K562 (cell line): Measurements from ENCODE around the gene COX15. TPM values are rescaled to one million over a fixed set of nuclear protein-coding genes. Genes with fewer than 3 reads are reported as not detected.

ENCODE experiments used
- ATAC-seq: fragments of 200-7000 bp; cut with Tn5 transposase; 3 replicates; pipeline ENCODE4 v1.9.1; 2020; ENCODE audit warnings: moderate library complexity
- BruUV-seq: library from RNA; stranded (reverse); fragments of 400-500 nt; replicated peaks from 2 replicates; lab custom pipeline; 2021; lab: Mats Ljungman, UMichigan
- CTCF ChIA-PET: fragments of 300-600 bp; formaldehyde crosslinking; extraction: SDS; loops from one replicate; lab custom pipeline; 2021; ENCODE audit warnings: low intra/inter-chr PET ratio; lab: Yijun Ruan, JAX
- POLR2A ChIA-PET: fragments of 300-600, 350-650 bp; sonication (Branson Sonifier 250); formaldehyde crosslinking; extraction: SDS; loops from one replicate; lab custom pipeline; 2021; ENCODE audit warnings: antibody characterized with exemption, inconsistent platforms; lab: Yijun Ruan, JAX
- DNase-seq, 4 experiments: peaks; one replicate each; pipeline versions ENCODE4 v3.0.0 to v3.0.0-alpha.2; 2011 to 2018; ENCODE audit warnings: low spot score in 3 of 4, mixed read lengths in 3 of 4; ENCODE audit errors: extremely low read depth in 1 of 4
- FAIRE-seq: peaks from 2 replicates; lab custom pipeline; 2011; peaks lifted over from hg19 to GRCh38; lab: Jason Lieb, UNC
- H2AFZ ChIP-seq: 2 replicates; pipeline ENCODE4 v1.6.0; 2011; ENCODE audit warnings: low read depth, low read length, control low read depth, inconsistent platforms
- H3K27ac ChIP-seq: fragments of 200-600 bp; 3 replicates; pipeline ENCODE4 v1.8.0; 2011; ENCODE audit warnings: low read depth, mild to moderate bottlenecking, control low read depth, inconsistent platforms, low read length, moderate library complexity, mixed read lengths; ENCODE audit errors: extremely low read depth
- H3K27me3 ChIP-seq, 2 experiments: fragments of 300-600 bp in 1 of 2; 2 replicates in 1 of 2; 3 replicates in 1 of 2; pipeline versions ENCODE4 v1.6.0 to v1.8.0; 2011; ENCODE audit warnings: inconsistent platforms in 2 of 2, low read length in 2 of 2, mild to moderate bottlenecking in 1 of 2, mixed read lengths in 1 of 2, moderate library complexity in 1 of 2; ENCODE audit not compliant: control insufficient read depth in 2 of 2, insufficient read depth in 2 of 2
- H3K36me3 ChIP-seq: fragments of 300-600 bp; 3 replicates; pipeline ENCODE4 v1.8.0; 2011; ENCODE audit warnings: mild to moderate bottlenecking, low read length, inconsistent platforms; ENCODE audit not compliant: control insufficient read depth, insufficient read depth
- H3K4me1 ChIP-seq, 2 experiments: fragments of 200-600 bp in 1 of 2; replicated peaks in 1 of 2; 2 replicates in 1 of 2; 3 replicates in 1 of 2; pipeline versions ENCODE4 v1.5.1 to v1.8.0; 2011; ENCODE audit warnings: inconsistent platforms in 2 of 2, low read length in 2 of 2, mild to moderate bottlenecking in 1 of 2, mixed read lengths in 1 of 2, moderate library complexity in 1 of 2; ENCODE audit not compliant: control insufficient read depth in 2 of 2, insufficient read depth in 2 of 2
- H3K4me2 ChIP-seq: 2 replicates; pipeline ENCODE4 v1.6.1; 2011; ENCODE audit warnings: low read length, control low read depth, inconsistent platforms, mixed read lengths; ENCODE audit not compliant: insufficient read depth
- H3K4me3 ChIP-seq: fragments of 200-600 bp; sonication (generic), shearing (Covaris generic); 2 replicates; pipeline ENCODE4 v1.5.1; 2016; ENCODE audit warnings: control low read depth, inconsistent platforms
- H3K79me2 ChIP-seq: fragments of 200-600 bp; 3 replicates; pipeline ENCODE4 v1.8.0; 2011; ENCODE audit warnings: low read length, inconsistent platforms; ENCODE audit not compliant: control insufficient read depth, insufficient read depth
- H3K9ac ChIP-seq, 2 experiments: 2 replicates each; pipeline versions ENCODE4 v1.6.0 to v1.6.1; 2011; ENCODE audit warnings: low read depth in 2 of 2, low read length in 2 of 2, control low read depth in 1 of 2, inconsistent platforms in 1 of 2, mild to moderate bottlenecking in 1 of 2, mixed read lengths in 1 of 2; ENCODE audit not compliant: insufficient read depth in 1 of 2
- H3K9me1 ChIP-seq: one replicate; pipeline ENCODE4 v1.6.0; 2011; ENCODE audit warnings: inconsistent platforms, mild to moderate bottlenecking, low read length, moderate library complexity; ENCODE audit not compliant: control insufficient read depth, insufficient read depth
- H3K9me3 ChIP-seq: replicated peaks from 2 replicates; pipeline ENCODE4 v1.5.1; 2011; ENCODE audit warnings: low read depth, low read length, inconsistent platforms; ENCODE audit not compliant: control insufficient read depth, insufficient read depth
- H4K20me1 ChIP-seq: replicated peaks from 2 replicates; pipeline ENCODE4 v1.6.1; 2011; ENCODE audit warnings: low read length, inconsistent platforms, mixed read lengths; ENCODE audit not compliant: control insufficient read depth, insufficient read depth
- GABPB2 ChIP-seq: fragments of 250-450 bp; sonication (Bioruptor Pico); conservative IDR thresholded peaks from 2 replicates; pipeline ENCODE4 v1.5.1; 2021; ENCODE audit warnings: mild to moderate bottlenecking
- HMG20A ChIP-seq: fragments of 450-650 bp; formaldehyde crosslinking; conservative IDR thresholded peaks from 2 replicates; pipeline ENCODE4 v1.4.0; 2020; ENCODE audit warnings: mild to moderate bottlenecking, mixed read lengths
- LARP7 ChIP-seq: fragments of 450-650 bp; IDR thresholded peaks from 2 replicates; pipeline ENCODE4 v1.6.1; 2016
- MBD2 ChIP-seq: sonication (generic); IDR thresholded peaks from 2 replicates; pipeline ENCODE4 v1.6.1; 2016; ENCODE audit warnings: low read depth, borderline replicate concordance
- RBM34 ChIP-seq: fragments of 200-400 bp; formaldehyde crosslinking; IDR thresholded peaks from 2 replicates; pipeline ENCODE4 v1.6.1; 2018; ENCODE audit warnings: low read length, borderline replicate concordance; ENCODE audit not compliant: insufficient read depth
- SMAD1 ChIP-seq: fragments of 150-350 bp; IDR thresholded peaks from 2 replicates; pipeline ENCODE4 v1.6.1; 2014; ENCODE audit warnings: low read length, low read depth; ENCODE audit not compliant: partially characterized antibody
- SMAD2 ChIP-seq: fragments of 150-350 bp; IDR thresholded peaks from 2 replicates; pipeline ENCODE4 v1.6.1; 2014; ENCODE audit warnings: low read depth, mild to moderate bottlenecking, low read length
- SMAD3 ChIP-seq: fragments of 450-650 bp; formaldehyde crosslinking; conservative IDR thresholded peaks from 2 replicates; pipeline ENCODE4 v1.4.0; 2020; ENCODE audit warnings: mild to moderate bottlenecking
- SMARCA4 ChIP-seq: fragments of 450-650 bp; IDR thresholded peaks from 2 replicates; pipeline ENCODE4 v1.6.1; 2016
- TAF15 ChIP-seq: fragments of 200-400 bp; formaldehyde crosslinking; IDR thresholded peaks from 2 replicates; pipeline ENCODE4 v1.6.1; 2017; ENCODE audit warnings: mild to moderate bottlenecking, low read depth, low read length, moderate library complexity
- TBL1XR1 ChIP-seq, 2 experiments: IDR thresholded peaks; 2 replicates each; pipeline ENCODE4 v1.6.1; 2012; ENCODE audit warnings: improper control_type of control experiment in 2 of 2, low read length in 2 of 2, mild to moderate bottlenecking in 1 of 2
- ZEB2 ChIP-seq: fragments of 450-650 bp; IDR thresholded peaks from 2 replicates; pipeline ENCODE4 v1.6.1; 2016
- ZNF263 ChIP-seq: sonication (generic); formaldehyde crosslinking; IDR thresholded peaks from 2 replicates; pipeline ENCODE4 v1.8.0; 2022; ENCODE audit warnings: mild to moderate bottlenecking, missing genetic modification reagents, borderline replicate concordance
- ZNF445 ChIP-seq: fragments of 250-450 bp; sonication (Bioruptor Pico); IDR thresholded peaks from 2 replicates; pipeline ENCODE4 v1.4.0; 2020; ENCODE audit warnings: low read depth, mild to moderate bottlenecking, moderate library complexity
- WGBS: fragments of 100-300 bp; shearing (Covaris generic); methylation state at CpG from one replicate; pipeline ENCODE4 v1.1.6; 2016; ENCODE audit warnings: low coverage, mixed read lengths; ENCODE audit not compliant: insufficient coverage; ENCODE audit errors: missing lambda C conversion rate; 5-methylcytosine and 5-hydroxymethylcytosine counted together
- in situ Hi-C: fragments of 300-500 bp; cut with MboI; formaldehyde crosslinking; loops from 4 replicates; pipeline ENCODE4 v1.15.0; 2018; ENCODE audit warnings: inconsistent platforms, mixed read lengths
- intact Hi-C: fragments of 100-400 bp; cut with micrococcal nuclease; formaldehyde crosslinking; loops from 2 replicates; pipeline ENCODE4 v1.14.2; 2022
- polyA plus RNA-seq, 8 experiments: library from polyadenylated mRNA; depleted of rRNA in 4 of 8; stranded (reverse) in 5 of 8; unstranded in 3 of 8; fragments of >200 nt; fragmentation: Nextera tagmentation in 2 of 8; fragmentation: Illumina TruSeq in 1 of 8; extraction: Ambion mirVana in 2 of 8; extraction: Trizol in 1 of 8; gene quantifications; 2 replicates each; pipeline versions ENCODE4 v1.2.1 to v1.2.3, GENCODE V29; 2011 to 2014; ENCODE audit warnings: inconsistent platforms in 1 of 8, missing spikeins in 1 of 8
- total RNA-seq, 7 experiments: library from RNA; depleted of rRNA in 6 of 7; stranded (reverse); fragments of >200 nt in 6 of 7; fragmentation: Illumina TruSeq in 2 of 7; extraction: Trizol in 2 of 7; gene quantifications; 2 replicates each; pipeline versions ENCODE4 v1.2.1 to v1.2.3, GENCODE V29; 2011 to 2021; ENCODE audit warnings: low replicate concordance in 1 of 7
- TF ChIP-seq, protein P1 (sequence below): sonication (generic); formaldehyde crosslinking; IDR thresholded peaks from 2 replicates; pipeline ENCODE4 v1.8.1; 2023; ENCODE audit warnings: missing genetic modification reagents, mild to moderate bottlenecking, borderline replicate concordance
- TF ChIP-seq, protein P2 (sequence below): fragments of 250-450 bp; sonication (Bioruptor Pico); IDR thresholded peaks from 2 replicates; pipeline ENCODE4 v1.5.0; 2021

COX15 gene
- total and polyA plus RNA-seq, 9 of the 15 experiments (the other 6 are each of a cell fraction or from before 2014, with no cell fraction given): 17.4 to 45.1 (median 23.7) TPM

- TF ChIP-seq TAF15: no peak
These were observed 11.5 kb downstream of the COX15 start (continued) for GRCh38 chr10:99720387-99720786.

DNA sequence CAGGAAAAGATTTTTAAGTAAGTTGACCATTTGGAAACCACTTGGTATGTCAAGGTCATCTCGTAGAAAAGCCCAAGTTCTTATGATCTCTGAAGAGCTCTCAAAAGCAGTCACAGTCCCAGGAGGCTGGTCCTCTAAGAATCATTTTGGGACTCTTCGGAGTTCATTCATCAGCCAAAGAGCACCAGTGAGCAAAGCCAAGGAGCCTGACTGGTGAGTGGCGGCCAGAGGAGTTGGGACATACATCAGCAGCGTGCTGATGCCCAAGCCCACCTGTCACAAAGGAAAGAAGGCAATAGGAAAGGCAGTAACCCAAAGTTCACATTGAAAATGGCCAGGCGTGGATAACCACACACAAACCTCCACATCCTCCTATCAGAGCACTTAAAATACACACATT is 17.5 kb downstream of the COX15 start:
- WGBS: 92% methylated on average over 5 of the region's 5 CpGs
- H4K20me1 ChIP-seq: no peaks in the 10 kb centered on the region
- no peak for TF ChIP-seq SMAD1
- TF ChIP-seq, protein P1, sequence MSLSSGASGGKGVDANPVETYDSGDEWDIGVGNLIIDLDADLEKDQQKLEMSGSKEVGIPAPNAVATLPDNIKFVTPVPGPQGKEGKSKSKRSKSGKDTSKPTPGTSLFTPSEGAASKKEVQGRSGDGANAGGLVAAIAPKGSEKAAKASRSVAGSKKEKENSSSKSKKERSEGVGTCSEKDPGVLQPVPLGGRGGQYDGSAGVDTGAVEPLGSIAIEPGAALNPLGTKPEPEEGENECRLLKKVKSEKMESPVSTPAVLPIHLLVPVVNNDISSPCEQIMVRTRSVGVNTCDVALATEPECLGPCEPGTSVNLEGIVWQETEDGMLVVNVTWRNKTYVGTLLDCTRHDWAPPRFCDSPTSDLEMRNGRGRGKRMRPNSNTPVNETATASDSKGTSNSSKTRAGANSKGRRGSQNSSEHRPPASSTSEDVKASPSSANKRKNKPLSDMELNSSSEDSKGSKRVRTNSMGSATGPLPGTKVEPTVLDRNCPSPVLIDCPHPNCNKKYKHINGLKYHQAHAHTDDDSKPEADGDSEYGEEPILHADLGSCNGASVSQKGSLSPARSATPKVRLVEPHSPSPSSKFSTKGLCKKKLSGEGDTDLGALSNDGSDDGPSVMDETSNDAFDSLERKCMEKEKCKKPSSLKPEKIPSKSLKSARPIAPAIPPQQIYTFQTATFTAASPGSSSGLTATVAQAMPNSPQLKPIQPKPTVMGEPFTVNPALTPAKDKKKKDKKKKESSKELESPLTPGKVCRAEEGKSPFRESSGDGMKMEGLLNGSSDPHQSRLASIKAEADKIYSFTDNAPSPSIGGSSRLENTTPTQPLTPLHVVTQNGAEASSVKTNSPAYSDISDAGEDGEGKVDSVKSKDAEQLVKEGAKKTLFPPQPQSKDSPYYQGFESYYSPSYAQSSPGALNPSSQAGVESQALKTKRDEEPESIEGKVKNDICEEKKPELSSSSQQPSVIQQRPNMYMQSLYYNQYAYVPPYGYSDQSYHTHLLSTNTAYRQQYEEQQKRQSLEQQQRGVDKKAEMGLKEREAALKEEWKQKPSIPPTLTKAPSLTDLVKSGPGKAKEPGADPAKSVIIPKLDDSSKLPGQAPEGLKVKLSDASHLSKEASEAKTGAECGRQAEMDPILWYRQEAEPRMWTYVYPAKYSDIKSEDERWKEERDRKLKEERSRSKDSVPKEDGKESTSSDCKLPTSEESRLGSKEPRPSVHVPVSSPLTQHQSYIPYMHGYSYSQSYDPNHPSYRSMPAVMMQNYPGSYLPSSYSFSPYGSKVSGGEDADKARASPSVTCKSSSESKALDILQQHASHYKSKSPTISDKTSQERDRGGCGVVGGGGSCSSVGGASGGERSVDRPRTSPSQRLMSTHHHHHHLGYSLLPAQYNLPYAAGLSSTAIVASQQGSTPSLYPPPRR: no peak
- TF ChIP-seq SMARCA4: no peak
- no peak for TF ChIP-seq ZEB2
- TF ChIP-seq SMAD2: no peak
- TF ChIP-seq GABPB2 (CRISPR knock-in tag): no peak
- no peak for TF ChIP-seq SMAD3
- TF ChIP-seq RBM34: no peak
- TF ChIP-seq ZNF445 (CRISPR knock-in tag): no peak
- TF ChIP-seq, protein P2, sequence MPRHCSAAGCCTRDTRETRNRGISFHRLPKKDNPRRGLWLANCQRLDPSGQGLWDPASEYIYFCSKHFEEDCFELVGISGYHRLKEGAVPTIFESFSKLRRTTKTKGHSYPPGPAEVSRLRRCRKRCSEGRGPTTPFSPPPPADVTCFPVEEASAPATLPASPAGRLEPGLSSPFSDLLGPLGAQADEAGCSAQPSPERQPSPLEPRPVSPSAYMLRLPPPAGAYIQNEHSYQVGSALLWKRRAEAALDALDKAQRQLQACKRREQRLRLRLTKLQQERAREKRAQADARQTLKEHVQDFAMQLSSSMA: no peak
- no peak for TF ChIP-seq ZNF263 (CRISPR knock-in tag)
- TF ChIP-seq TBL1XR1 (IDR thresholded peaks at IDR 0.05; ENCODE audit: low read length in 2 of 2): no peak
- TF ChIP-seq LARP7: no peak
- TF ChIP-seq HMG20A (CRISPR knock-in tag): no peak
- TF ChIP-seq MBD2: no peak
- TF ChIP-seq, all 486 proteins: peak for 0
- FAIRE-seq: no peak
- no peaks in the 10 kb centered on the region for H3K9me3 ChIP-seq
- intact Hi-C loops (loop anchor here (10.0 kb wide), 1 partner anchor 280 kb away; the partner anchor contains the start of gene GOT1), in situ Hi-C loops (loop anchor here (5.0 to 25.0 kb wide), 3 partner anchors 97 to 277 kb away; partner anchors contain the start of gene GOT1)
- no peak overlapping the region for H3K9ac ChIP-seq
- CTCF ChIA-PET: no interaction called here
- no peak overlapping the region for H3K4me2 ChIP-seq
- no peaks in the 10 kb centered on the region for H3K27me3 ChIP-seq
- H3K9me1 ChIP-seq: no peaks in the 10 kb centered on the region
- H3K79me2 ChIP-seq: no peaks in the 10 kb centered on the region
- ATAC-seq: no peak
- no peak overlapping the region for H3K27ac ChIP-seq
- peaks cover 0 to 14% of the 10 kb centered on the region in 2 experiments; a peak in 3 of 5 replicates for H3K4me1 ChIP-seq
- no peak for DNase-seq
- H3K36me3 ChIP-seq: peaks cover 54% of the 10 kb centered on the region; the same call in 2 of the 3 replicates
- POLR2A ChIA-PET: no interaction called here
- BruUV-seq: no TSS peak
- no peak overlapping the region for H3K4me3 ChIP-seq
- no peak overlapping the region for H2AFZ ChIP-seq
